Astrocyte (in vitro differentiated cells and primary cell): Measurements from ENCODE around the gene AGPAT1.

Experiments
- EZH2 ChIP-seq: IDR thresholded peaks from 2 replicates; pipeline ENCODE4 v1.6.1; 2012; ENCODE audit warnings: mild to moderate bottlenecking, low read length, inconsistent platforms; ENCODE audit not compliant: insufficient read depth
- TF ChIP-seq, protein P1 (sequence below): IDR thresholded peaks from 2 replicates; pipeline ENCODE4 v1.5.1; 2011; ENCODE audit warnings: low read depth, mild to moderate bottlenecking, inconsistent platforms, low read length, moderate library complexity; ENCODE audit not compliant: insufficient read depth

DNA sequence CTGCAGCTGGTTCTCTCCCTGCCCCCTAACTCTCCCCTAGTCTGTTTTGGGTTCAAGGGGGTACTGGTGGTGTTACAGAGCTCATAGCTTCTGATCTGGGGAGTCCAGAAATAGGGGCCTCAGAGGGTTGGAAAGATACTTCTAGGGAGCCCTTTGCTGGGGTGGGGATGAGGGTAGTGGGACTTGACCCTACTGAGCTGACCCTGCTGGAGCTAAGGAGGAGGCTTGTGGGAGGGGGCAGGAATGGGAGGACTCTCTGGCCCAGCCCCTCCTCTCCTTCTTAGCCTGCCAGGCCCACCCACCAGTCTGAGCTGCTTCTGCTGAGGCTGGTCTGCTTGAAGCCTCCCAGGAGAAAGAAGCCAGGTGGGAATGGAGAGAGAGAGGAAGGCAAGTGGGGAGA, 11.6 kb downstream of the AGPAT1 start, which contains the start of gene EGFL8:
- TF ChIP-seq, protein P1, sequence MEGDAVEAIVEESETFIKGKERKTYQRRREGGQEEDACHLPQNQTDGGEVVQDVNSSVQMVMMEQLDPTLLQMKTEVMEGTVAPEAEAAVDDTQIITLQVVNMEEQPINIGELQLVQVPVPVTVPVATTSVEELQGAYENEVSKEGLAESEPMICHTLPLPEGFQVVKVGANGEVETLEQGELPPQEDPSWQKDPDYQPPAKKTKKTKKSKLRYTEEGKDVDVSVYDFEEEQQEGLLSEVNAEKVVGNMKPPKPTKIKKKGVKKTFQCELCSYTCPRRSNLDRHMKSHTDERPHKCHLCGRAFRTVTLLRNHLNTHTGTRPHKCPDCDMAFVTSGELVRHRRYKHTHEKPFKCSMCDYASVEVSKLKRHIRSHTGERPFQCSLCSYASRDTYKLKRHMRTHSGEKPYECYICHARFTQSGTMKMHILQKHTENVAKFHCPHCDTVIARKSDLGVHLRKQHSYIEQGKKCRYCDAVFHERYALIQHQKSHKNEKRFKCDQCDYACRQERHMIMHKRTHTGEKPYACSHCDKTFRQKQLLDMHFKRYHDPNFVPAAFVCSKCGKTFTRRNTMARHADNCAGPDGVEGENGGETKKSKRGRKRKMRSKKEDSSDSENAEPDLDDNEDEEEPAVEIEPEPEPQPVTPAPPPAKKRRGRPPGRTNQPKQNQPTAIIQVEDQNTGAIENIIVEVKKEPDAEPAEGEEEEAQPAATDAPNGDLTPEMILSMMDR: no peak
- no peak for TF ChIP-seq EZH2
